Endothelial cell of umbilical vein (primary cell): ENCODE data around the gene IGFBP2. TPM values are rescaled to one million over a fixed set of nuclear protein-coding genes. Genes with fewer than 3 reads are reported as not detected.

Experiments used
- BruUV-seq: library from RNA; stranded (reverse); fragments of 400-500 nt; replicated peaks from 2 replicates; lab custom pipeline; 2021; lab: Mats Ljungman, UMichigan
- CTCF ChIA-PET: fragments of 300-600, 350-600 bp; sonication (Branson Sonifier 250); formaldehyde crosslinking; loops from one replicate; lab custom pipeline; 2021; ENCODE audit warnings: antibody characterized with exemption, inconsistent platforms; lab: Charles Lee
- POLR2A ChIA-PET: fragments of 300-600, 350-600 bp; sonication (Branson Sonifier 250); formaldehyde crosslinking; loops from one replicate; lab custom pipeline; 2021; ENCODE audit warnings: antibody characterized with exemption, inconsistent platforms; lab: Charles Lee
- DNase-seq: peaks from one replicate; pipeline ENCODE4 v3.0.0-alpha.2; 2011; ENCODE audit warnings: low read depth, low spot score
- FAIRE-seq: peaks from 2 replicates; lab custom pipeline; 2011; peaks lifted over from hg19 to GRCh38; lab: Jason Lieb, UNC
- H2AFZ ChIP-seq: 2 replicates; pipeline ENCODE4 v1.6.0; 2012; ENCODE audit warnings: low read depth, low read length, control low read depth, inconsistent platforms
- H3K27ac ChIP-seq: 2 replicates; pipeline ENCODE4 v1.5.1; 2011; ENCODE audit warnings: low read depth, mild to moderate bottlenecking, control low read depth, low read length, moderate library complexity; ENCODE audit not compliant: insufficient read depth
- H3K27me3 ChIP-seq, 2 experiments: 2 replicates each; pipeline versions ENCODE4 v1.6.0 to v1.6.1; 2011; ENCODE audit warnings: low read length in 2 of 2, mixed read lengths in 1 of 2; ENCODE audit not compliant: control insufficient read depth in 2 of 2, insufficient read depth in 2 of 2
- H3K36me3 ChIP-seq, 2 experiments: 2 replicates in 1 of 2; 3 replicates in 1 of 2; pipeline ENCODE4 v1.5.1; 2011; ENCODE audit warnings: low read length in 2 of 2, mild to moderate bottlenecking in 1 of 2, moderate library complexity in 1 of 2; ENCODE audit not compliant: control insufficient read depth in 2 of 2, insufficient read depth in 2 of 2; ENCODE audit errors: extremely low read depth in 1 of 2
- H3K4me1 ChIP-seq: 3 replicates; pipeline ENCODE4 v1.5.1; 2011; ENCODE audit warnings: mild to moderate bottlenecking, low read length; ENCODE audit not compliant: control insufficient read depth, insufficient read depth; ENCODE audit errors: extremely low read depth
- H3K4me2 ChIP-seq: 2 replicates; pipeline ENCODE4 v1.6.1; 2011; ENCODE audit warnings: low read length, control low read depth, mixed read lengths; ENCODE audit not compliant: insufficient read depth
- H3K4me3 ChIP-seq, 3 experiments: fragments of 200-600 bp in 1 of 3; sonication (generic), shearing (Covaris generic) in 1 of 3; replicated peaks in 1 of 3; 2 replicates each; pipeline ENCODE4 v1.5.1; 2011 to 2016; ENCODE audit warnings: control low read depth in 3 of 3, low read length in 3 of 3, mild to moderate bottlenecking in 2 of 3, inconsistent platforms in 1 of 3, low read depth in 1 of 3, moderate library complexity in 1 of 3; ENCODE audit not compliant: insufficient read depth in 1 of 3
- H3K79me2 ChIP-seq: 2 replicates; pipeline ENCODE4 v1.6.0; 2012; ENCODE audit warnings: low read length, inconsistent platforms; ENCODE audit not compliant: control insufficient read depth, insufficient read depth
- H3K9ac ChIP-seq: replicated peaks from 2 replicates; pipeline ENCODE3; 2011; ENCODE audit warnings: low read length, control low read depth; ENCODE audit not compliant: insufficient read depth; ENCODE audit errors: extremely low read depth
- H3K9me1 ChIP-seq: replicated peaks from 3 replicates; pipeline ENCODE4 v1.6.0; 2011; ENCODE audit warnings: mild to moderate bottlenecking, low read length; ENCODE audit not compliant: control insufficient read depth, insufficient read depth; ENCODE audit errors: extremely low read depth
- H3K9me3 ChIP-seq: replicated peaks from 2 replicates; pipeline ENCODE4 v1.5.1; 2012; ENCODE audit warnings: low read length, inconsistent platforms; ENCODE audit not compliant: control insufficient read depth, insufficient read depth
- H4K20me1 ChIP-seq: replicated peaks from 2 replicates; pipeline ENCODE3; 2011; ENCODE audit warnings: mild to moderate bottlenecking, low read length; ENCODE audit not compliant: control insufficient read depth, insufficient read depth; ENCODE audit errors: extremely low read depth
- EZH2 ChIP-seq: IDR thresholded peaks from 2 replicates; pipeline ENCODE4 v1.6.1; 2012; ENCODE audit warnings: borderline replicate concordance, low read depth, mild to moderate bottlenecking, moderate library complexity, low read length, inconsistent platforms; ENCODE audit not compliant: severe bottlenecking
- FOS ChIP-seq: IDR thresholded peaks from 2 replicates; pipeline ENCODE4 v1.6.1; 2011; ENCODE audit warnings: mild to moderate bottlenecking, low read length, moderate library complexity, borderline replicate concordance; ENCODE audit not compliant: insufficient read depth
- GATA2 ChIP-seq: IDR thresholded peaks from 2 replicates; pipeline ENCODE4 v1.7.0; 2011; ENCODE audit warnings: low read depth, mild to moderate bottlenecking, moderate library complexity, mixed read lengths, low read length; ENCODE audit not compliant: insufficient read length, insufficient read depth
- JUN ChIP-seq: IDR thresholded peaks from 2 replicates; pipeline ENCODE4 v1.6.1; 2011; ENCODE audit warnings: borderline replicate concordance, low read depth; ENCODE audit not compliant: insufficient read length, insufficient read depth
- MYC ChIP-seq: IDR thresholded peaks from one replicate; pipeline ENCODE4 v1.6.1; 2011; ENCODE audit warnings: mild to moderate bottlenecking, low read depth, low read length
- POLR2A ChIP-seq: IDR thresholded peaks from 2 replicates; pipeline ENCODE4 v1.6.1; 2012; ENCODE audit warnings: low read depth, mild to moderate bottlenecking, control low read depth, low read length
- POLR2AphosphoS5 ChIP-seq: IDR thresholded peaks from 2 replicates; pipeline ENCODE4 v1.6.1; 2012; ENCODE audit warnings: low read depth, mild to moderate bottlenecking, control low read depth, low read length, moderate library complexity; ENCODE audit not compliant: insufficient read depth
- dilution Hi-C: fragments of 300-500 bp; cut with MboI; formaldehyde crosslinking; loops from one replicate; pipeline ENCODE4 v1.15.0; 2019; ENCODE audit warnings: low sequenced_read_pairs; ENCODE audit not compliant: extremely low pct_ligation_motif_present
- intact Hi-C: fragments of 100-400 bp; cut with micrococcal nuclease; formaldehyde crosslinking; loops from one replicate; pipeline ENCODE4 v1.10.0; 2022
- polyA plus RNA-seq, 4 experiments: library from polyadenylated mRNA; depleted of rRNA in 3 of 4; stranded (reverse) in 3 of 4; unstranded in 1 of 4; fragments of >200 nt; gene quantifications; 2 replicates each; pipeline versions ENCODE4 v1.2.1 to v1.2.3, GENCODE V29; 2011 to 2012; ENCODE audit warnings: missing spikeins in 1 of 4
- total RNA-seq: library from RNA; stranded (reverse); gene quantifications from 2 replicates; pipeline ENCODE4 v1.2.3, GENCODE V29; 2021
- TF ChIP-seq, protein P1 (sequence below): IDR thresholded peaks from 2 replicates; pipeline ENCODE4 v1.6.1; 2011; ENCODE audit not compliant: insufficient read depth, insufficient read length
- TF ChIP-seq, protein P2 (sequence below), 2 donors: IDR thresholded peaks; 1 replicate in 1 of 2; 2 replicates in 1 of 2; pipeline ENCODE4 v1.5.1; 2011; ENCODE audit warnings: low read length in 2 of 2, mild to moderate bottlenecking in 2 of 2, moderate library complexity in 2 of 2, control low read depth in 1 of 2, inconsistent platforms in 1 of 2, low read depth in 1 of 2; ENCODE audit not compliant: insufficient read depth in 1 of 2; ENCODE audit errors: extremely low read depth in 1 of 2

The IGFBP2 gene
- total and polyA plus RNA-seq, 2 donors (not counting 3 experiments of a cell fraction or from before 2014, with no cell fraction given): 212 to 261 TPM

DNA sequence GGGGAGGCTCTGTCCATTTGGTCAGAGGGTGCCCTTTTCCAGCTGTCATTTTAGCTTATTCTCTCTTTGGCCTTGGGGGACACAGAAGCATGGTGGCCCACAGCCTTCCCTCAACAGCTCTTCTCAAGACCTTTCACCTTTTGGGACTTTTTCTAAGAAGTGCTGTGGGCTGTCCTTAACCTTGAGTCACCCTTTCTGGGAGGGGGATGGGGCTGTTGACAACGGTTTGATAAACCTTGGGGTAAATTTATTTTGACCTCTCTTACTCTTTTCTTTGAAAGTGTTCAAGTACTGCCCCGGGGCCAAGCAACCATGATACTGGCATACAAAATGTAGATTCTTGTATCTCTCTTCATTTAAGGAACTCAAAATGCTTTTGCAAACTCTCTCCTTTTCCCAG is 48.5 kb downstream of the IGFBP2 start:
- Histone ChIP-seq H3K36me3 (no peaks in the 10 kb centered on the region), H3K9me3 (no peaks in the 10 kb centered on the region), H3K9me1 (no peaks in the 10 kb centered on the region), H3K4me2 (no peak overlapping the region), H3K4me1 (no peaks in the 10 kb centered on the region), H2AFZ (no peak overlapping the region), H3K27ac (no peak overlapping the region), H3K79me2 (no peaks in the 10 kb centered on the region), H3K4me3 (no peak overlapping the region), H4K20me1 (no peaks in the 10 kb centered on the region), H3K27me3 (peaks cover 0 to 15% of the 10 kb centered on the region in 2 experiments), H3K9ac (no peak overlapping the region)
- ChIA-PET POLR2A (no interaction called here), CTCF (interaction anchor here (0.6 to 7.1 kb wide), 18 partner anchors 10 to 1075 kb away, joined by 3 to 73 read pairs (median 4); partner anchors contain the start of gene IGFBP5)
- intact Hi-C loops (loop anchor here (1.0 kb wide), 5 partner anchors 461 to 1075 kb away; no protein-coding TSS in a partner anchor), dilution Hi-C loops (no loop called here)
- no peak for DNase-seq
- no TSS peak for BruUV-seq
- TF ChIP-seq MYC (no peak), POLR2AphosphoS5 (no peak), POLR2A (no peak), JUN (no peak), GATA2 (no peak), FOS (no peak), EZH2 (no peak)
- TF ChIP-seq, protein P1, sequence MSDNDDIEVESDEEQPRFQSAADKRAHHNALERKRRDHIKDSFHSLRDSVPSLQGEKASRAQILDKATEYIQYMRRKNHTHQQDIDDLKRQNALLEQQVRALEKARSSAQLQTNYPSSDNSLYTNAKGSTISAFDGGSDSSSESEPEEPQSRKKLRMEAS: no peak
- TF ChIP-seq, protein P2, sequence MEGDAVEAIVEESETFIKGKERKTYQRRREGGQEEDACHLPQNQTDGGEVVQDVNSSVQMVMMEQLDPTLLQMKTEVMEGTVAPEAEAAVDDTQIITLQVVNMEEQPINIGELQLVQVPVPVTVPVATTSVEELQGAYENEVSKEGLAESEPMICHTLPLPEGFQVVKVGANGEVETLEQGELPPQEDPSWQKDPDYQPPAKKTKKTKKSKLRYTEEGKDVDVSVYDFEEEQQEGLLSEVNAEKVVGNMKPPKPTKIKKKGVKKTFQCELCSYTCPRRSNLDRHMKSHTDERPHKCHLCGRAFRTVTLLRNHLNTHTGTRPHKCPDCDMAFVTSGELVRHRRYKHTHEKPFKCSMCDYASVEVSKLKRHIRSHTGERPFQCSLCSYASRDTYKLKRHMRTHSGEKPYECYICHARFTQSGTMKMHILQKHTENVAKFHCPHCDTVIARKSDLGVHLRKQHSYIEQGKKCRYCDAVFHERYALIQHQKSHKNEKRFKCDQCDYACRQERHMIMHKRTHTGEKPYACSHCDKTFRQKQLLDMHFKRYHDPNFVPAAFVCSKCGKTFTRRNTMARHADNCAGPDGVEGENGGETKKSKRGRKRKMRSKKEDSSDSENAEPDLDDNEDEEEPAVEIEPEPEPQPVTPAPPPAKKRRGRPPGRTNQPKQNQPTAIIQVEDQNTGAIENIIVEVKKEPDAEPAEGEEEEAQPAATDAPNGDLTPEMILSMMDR (IDR thresholded peaks at IDR 0.05; ENCODE audit: extremely low read depth in 1 of 2, insufficient read depth in 1 of 2, low read depth in 1 of 2, low read length in 2 of 2): no peak
- no peak for FAIRE-seq
